CD4-positive, alpha-beta T cell treated with Interleukin-15 for 1 hour (primary cell): ENCODE results near the gene SYT8.

ENCODE experiments used
- DNase-seq: peaks from one replicate; pipeline ENCODE4 v3.0.0-alpha.2; 2020

The SYT8 gene

GRCh38 chr11:1846453-1846932, 11.7 kb downstream of the SYT8 start:
- DNase-seq, result no peak

GRCh38 chr11:1847006-1847735, 12.4 kb downstream of the SYT8 start:
- no peak for DNase-seq

GRCh38 chr11:1847926-1848639, 13.3 kb downstream of the SYT8 start:
- DNase-seq, result no peak

GRCh38 chr11:1848640-1849430, 14.0 kb downstream of the SYT8 start:
- DNase-seq, result no peak

- no peak for DNase-seq
These were observed 16.8 kb downstream of the SYT8 start for GRCh38 chr11:1851468-1852180.

GRCh38 chr11:1852271-1852876, 17.6 kb downstream of the SYT8 start:
- DNase-seq, result no peak

GRCh38 chr11:1852877-1853276, 18.1 kb downstream of the SYT8 start, which contains the start of gene LSP1:
TSS of gene LSP1 (plus strand) at chr11:1853084. CDS start at chr11:1853145, 61 bp downstream.
- DNase-seq, result peak; percentile 91

GRCh38 chr11:1853376-1854131, 18.8 kb downstream of the SYT8 start:
- no peak for DNase-seq

GRCh38 chr11:1854132-1854948, 19.6 kb downstream of the SYT8 start:
- DNase-seq, result no peak

- no peak for DNase-seq
These were observed 20.4 kb downstream of the SYT8 start for GRCh38 chr11:1854949-1855885.

- no peak for DNase-seq
These were observed 21.1 kb downstream of the SYT8 start for GRCh38 chr11:1855886-1856265.

GRCh38 chr11:1856306-1857005, 21.7 kb downstream of the SYT8 start:
- no peak for DNase-seq

- no peak for DNase-seq
These were observed 22.3 kb downstream of the SYT8 start for GRCh38 chr11:1857064-1857463.

- DNase-seq, result no peak
These were observed 23.4 kb downstream of the SYT8 start for GRCh38 chr11:1858154-1858553.

GRCh38 chr11:1858576-1858975, 23.8 kb downstream of the SYT8 start:
- DNase-seq, result no peak

- no peak for DNase-seq
These were observed 24.2 kb downstream of the SYT8 start for GRCh38 chr11:1859004-1859403.

- no peak for DNase-seq
These were observed 25.3 kb downstream of the SYT8 start for GRCh38 chr11:1860108-1860507.
